GM19468 (cell line): ENCODE data around the gene LGMN.
A peak's percentile ranks its signal among the peaks of the same experiment; 100 is the strongest.
"Not testable (repeated sequence)": the region's sequence is repeated elsewhere in the genome, so short reads cannot be mapped to it uniquely, and the experiment has no call there.

ENCODE experiments used
- ATAC-seq: cut with Tn5 transposase; IDR thresholded peaks from one replicate; pipeline ENCODE4 v1.9.1; 2021; ENCODE audit warnings: mild to moderate bottlenecking, moderate library complexity, moderate number of reproducible peaks; ENCODE audit not compliant: unreplicated experiment; ENCODE audit errors: extremely low read depth

Gene LGMN

GRCh38 chr14:92680330-92680729 lies 68.1 kb downstream of the LGMN start:
- ATAC-seq, result not testable (repeated sequence)

GRCh38 chr14:92679246-92679645 lies 69.2 kb downstream of the LGMN start:
- no peak for ATAC-seq

GRCh38 chr14:92678766-92679165 lies 69.7 kb downstream of the LGMN start:
- ATAC-seq, result no peak

- no peak for ATAC-seq
These were observed 70.5 kb downstream of the LGMN start for GRCh38 chr14:92677955-92678354.

GRCh38 chr14:92677087-92677668 lies 71.2 kb downstream of the LGMN start:
- peak; percentile 51 for ATAC-seq

GRCh38 chr14:92676403-92677086 lies 71.9 kb downstream of the LGMN start:
- ATAC-seq, result no peak

GRCh38 chr14:92675976-92676375 lies 72.5 kb downstream of the LGMN start:
- no peak for ATAC-seq

- ATAC-seq, result no peak
These were observed 73.0 kb downstream of the LGMN start for GRCh38 chr14:92675421-92675820.

- no peak for ATAC-seq
These were observed 74.8 kb downstream of the LGMN start for GRCh38 chr14:92673601-92674150.

- ATAC-seq, result no peak
These were observed 77.6 kb downstream of the LGMN start for GRCh38 chr14:92670643-92671366.

GRCh38 chr14:92670160-92670559 lies 78.3 kb downstream of the LGMN start:
- ATAC-seq, result peak; percentile 20

GRCh38 chr14:92668276-92668973 lies 80.0 kb downstream of the LGMN start:
- ATAC-seq, result no peak

- no peak for ATAC-seq
These were observed 82.2 kb downstream of the LGMN start for GRCh38 chr14:92666251-92666650.

GRCh38 chr14:92665661-92666110 lies 82.7 kb downstream of the LGMN start:
- ATAC-seq, result no peak

- ATAC-seq, result no peak
These were observed 85.4 kb downstream of the LGMN start for GRCh38 chr14:92663049-92663448.

GRCh38 chr14:92660571-92660970 lies 87.9 kb downstream of the LGMN start:
- ATAC-seq, result no peak

- peak; percentile 5 for ATAC-seq
These were observed 88.5 kb downstream of the LGMN start for GRCh38 chr14:92659765-92660561.

- ATAC-seq, result no peak
These were observed 89.7 kb downstream of the LGMN start for GRCh38 chr14:92658684-92659083.

- no peak for ATAC-seq
These were observed 90.3 kb downstream of the LGMN start for GRCh38 chr14:92658160-92658559.
